Measurements from ENCODE around the gene PRMT5.

Gene PRMT5

GRCh38 chr14:22898302-22899090, 30.7 kb downstream of the PRMT5 start:
- peak; percentile 35 for FAIRE-seq
- DNase-seq (ENCODE audit: low spot score), result peak; percentile 85

- FAIRE-seq, result no peak
- no peak for DNase-seq (ENCODE audit: low spot score)
Observed at GRCh38 chr14:22897357-22897756, 31.8 kb downstream of the PRMT5 start.

- DNase-seq (ENCODE audit: low spot score), result no peak
Observed at GRCh38 chr14:22896760-22897159, 32.4 kb downstream of the PRMT5 start.

GRCh38 chr14:22896356-22896755, 32.8 kb downstream of the PRMT5 start:
- DNase-seq (ENCODE audit: low spot score) (no peak), FAIRE-seq (no peak)

More at GRCh38 chr14:22896760-22897159, 32.4 kb downstream of the PRMT5 start:
- FAIRE-seq, result no peak

GRCh38 chr14:22895402-22895801, 33.8 kb downstream of the PRMT5 start:
- no peak for DNase-seq (ENCODE audit: low spot score)
- FAIRE-seq, result no peak

GRCh38 chr14:22893706-22894105, 35.5 kb downstream of the PRMT5 start:
- DNase-seq (ENCODE audit: low spot score) (no peak), FAIRE-seq (no peak)

GRCh38 chr14:22892488-22892887, 36.7 kb downstream of the PRMT5 start:
- DNase-seq (ENCODE audit: low spot score) (no peak), FAIRE-seq (no peak)

- DNase-seq (ENCODE audit: low spot score) (no peak), FAIRE-seq (no peak)
Observed at GRCh38 chr14:22890416-22890815, 38.8 kb downstream of the PRMT5 start.

- no peak for DNase-seq (ENCODE audit: low spot score)
- FAIRE-seq, result no peak
Observed at GRCh38 chr14:22888662-22889061, 40.5 kb downstream of the PRMT5 start.

GRCh38 chr14:22887990-22888378, 41.2 kb downstream of the PRMT5 start:
- DNase-seq (ENCODE audit: low spot score), result no peak
- no peak for FAIRE-seq

GRCh38 chr14:22887260-22887989, 41.8 kb downstream of the PRMT5 start:
- DNase-seq (ENCODE audit: low spot score), result peak; percentile 81
- FAIRE-seq, result peak; percentile 55

- FAIRE-seq (no peak), DNase-seq (ENCODE audit: low spot score) (peak; percentile 31)
Observed at GRCh38 chr14:22886500-22887259, 42.5 kb downstream of the PRMT5 start.

- no peak for DNase-seq (ENCODE audit: low spot score)
- no peak for FAIRE-seq
Observed at GRCh38 chr14:22885975-22886374, 43.2 kb downstream of the PRMT5 start.

- no peak for FAIRE-seq
- DNase-seq (ENCODE audit: low spot score), result no peak
Observed at GRCh38 chr14:22884738-22885523, 44.2 kb downstream of the PRMT5 start.

GRCh38 chr14:22884076-22884737, 45.0 kb downstream of the PRMT5 start:
- no peak for FAIRE-seq

GRCh38 chr14:22883173-22883976, 45.8 kb downstream of the PRMT5 start, which contains the start of gene REM2:
REM2 (plus strand) TSS chr14:22883222; CDS start chr14:22883288, 66 bp downstream.
- no peak for DNase-seq (ENCODE audit: low spot score)
- FAIRE-seq, result no peak

More at GRCh38 chr14:22884076-22884737, 45.0 kb downstream of the PRMT5 start:
- DNase-seq (ENCODE audit: low spot score), result no peak

- no peak for DNase-seq (ENCODE audit: low spot score)
- FAIRE-seq, result no peak
Observed at GRCh38 chr14:22882529-22883172, 46.5 kb downstream of the PRMT5 start.

- DNase-seq (ENCODE audit: low spot score) (no peak), FAIRE-seq (no peak)
Observed at GRCh38 chr14:22882064-22882463, 47.1 kb downstream of the PRMT5 start.

Measured in RCC 7860 (cell line).